ENCODE data around the gene DNAH12. TPM values are rescaled to one million over a fixed set of nuclear protein-coding genes. Genes with fewer than 3 reads are reported as not detected.

Gene DNAH12
- total RNA-seq, 1 donor, result 0.63 TPM

- H3K4me1 ChIP-seq (ENCODE audit: insufficient read depth, low read length), result peaks cover 7% of the 10 kb centered on the region
- no peaks in the 10 kb centered on the region for H3K27me3 ChIP-seq (ENCODE audit: insufficient read depth, low read length)
- H3K9me3 ChIP-seq (ENCODE audit: low read depth, low read length), result no peaks in the 10 kb centered on the region
- no peak overlapping the region for H3K4me3 ChIP-seq (ENCODE audit: low read length)
These were observed 264.5 kb downstream of the DNAH12 start for GRCh38 chr3:57279685-57280084.

GRCh38 chr3:57278237-57278636 is 265.9 kb downstream of the DNAH12 start:
- no peaks in the 10 kb centered on the region for H3K9me3 ChIP-seq (ENCODE audit: low read depth, low read length)
- H3K4me1 ChIP-seq (ENCODE audit: insufficient read depth, low read length), result peaks cover 7% of the 10 kb centered on the region
- no peaks in the 10 kb centered on the region for H3K27me3 ChIP-seq (ENCODE audit: insufficient read depth, low read length)
- H3K4me3 ChIP-seq (ENCODE audit: low read length), result no peak overlapping the region

GRCh38 chr3:57275393-57275792 is 268.8 kb downstream of the DNAH12 start:
- no peak overlapping the region for H3K4me3 ChIP-seq (ENCODE audit: low read length)
- H3K27me3 ChIP-seq (ENCODE audit: insufficient read depth, low read length), result no peaks in the 10 kb centered on the region
- H3K4me1 ChIP-seq (ENCODE audit: insufficient read depth, low read length), result peaks cover 7% of the 10 kb centered on the region
- no peaks in the 10 kb centered on the region for H3K9me3 ChIP-seq (ENCODE audit: low read depth, low read length)

- peaks cover 7% of the 10 kb centered on the region for H3K4me1 ChIP-seq (ENCODE audit: insufficient read depth, low read length)
- no peaks in the 10 kb centered on the region for H3K27me3 ChIP-seq (ENCODE audit: insufficient read depth, low read length)
- no peak overlapping the region for H3K4me3 ChIP-seq (ENCODE audit: low read length)
- H3K9me3 ChIP-seq (ENCODE audit: low read depth, low read length), result no peaks in the 10 kb centered on the region
These were observed 269.3 kb downstream of the DNAH12 start for GRCh38 chr3:57274845-57275244.

GRCh38 chr3:57268416-57268815 is 275.7 kb downstream of the DNAH12 start:
- H3K4me1 ChIP-seq (ENCODE audit: insufficient read depth, low read length), result no peaks in the 10 kb centered on the region
- H3K27me3 ChIP-seq (ENCODE audit: insufficient read depth, low read length), result no peaks in the 10 kb centered on the region
- H3K4me3 ChIP-seq (ENCODE audit: low read length), result no peak overlapping the region
- H3K9me3 ChIP-seq (ENCODE audit: low read depth, low read length), result no peaks in the 10 kb centered on the region

GRCh38 chr3:57261929-57262328 is 282.2 kb downstream of the DNAH12 start:
- H3K4me3 ChIP-seq (ENCODE audit: low read length), result no peak overlapping the region

GRCh38 chr3:57261119-57261518 is 283.0 kb downstream of the DNAH12 start:
- no peaks in the 10 kb centered on the region for H3K4me1 ChIP-seq (ENCODE audit: insufficient read depth, low read length)
- no peaks in the 10 kb centered on the region for H3K9me3 ChIP-seq (ENCODE audit: low read depth, low read length)
- no peak overlapping the region for H3K4me3 ChIP-seq (ENCODE audit: low read length)
- no peaks in the 10 kb centered on the region for H3K27me3 ChIP-seq (ENCODE audit: insufficient read depth, low read length)

More at GRCh38 chr3:57261929-57262328, 282.2 kb downstream of the DNAH12 start:
- Histone ChIP-seq H3K27me3 (ENCODE audit: insufficient read depth, low read length) (no peaks in the 10 kb centered on the region), H3K9me3 (ENCODE audit: low read depth, low read length) (no peaks in the 10 kb centered on the region), H3K4me1 (ENCODE audit: insufficient read depth, low read length) (no peaks in the 10 kb centered on the region)

- Histone ChIP-seq H3K4me3 (ENCODE audit: low read length) (no peak overlapping the region), H3K4me1 (ENCODE audit: insufficient read depth, low read length) (no peaks in the 10 kb centered on the region), H3K27me3 (ENCODE audit: insufficient read depth, low read length) (no peaks in the 10 kb centered on the region), H3K9me3 (ENCODE audit: low read depth, low read length) (no peaks in the 10 kb centered on the region)
These were observed 286.5 kb downstream of the DNAH12 start for GRCh38 chr3:57257678-57258077.

GRCh38 chr3:57256844-57257243 is 287.3 kb downstream of the DNAH12 start:
- Histone ChIP-seq H3K9me3 (ENCODE audit: low read depth, low read length) (no peaks in the 10 kb centered on the region), H3K27me3 (ENCODE audit: insufficient read depth, low read length) (no peaks in the 10 kb centered on the region), H3K4me1 (ENCODE audit: insufficient read depth, low read length) (no peaks in the 10 kb centered on the region), H3K4me3 (ENCODE audit: low read length) (no peak overlapping the region)

GRCh38 chr3:57252404-57252803 is 291.7 kb downstream of the DNAH12 start:
- no peak overlapping the region for H3K4me3 ChIP-seq (ENCODE audit: low read length)
- H3K4me1 ChIP-seq (ENCODE audit: insufficient read depth, low read length), result no peaks in the 10 kb centered on the region
- no peaks in the 10 kb centered on the region for H3K27me3 ChIP-seq (ENCODE audit: insufficient read depth, low read length)
- H3K9me3 ChIP-seq (ENCODE audit: low read depth, low read length), result no peaks in the 10 kb centered on the region

GRCh38 chr3:57244946-57245345 is 299.2 kb downstream of the DNAH12 start:
- no peaks in the 10 kb centered on the region for H3K27me3 ChIP-seq (ENCODE audit: insufficient read depth, low read length)
- no peaks in the 10 kb centered on the region for H3K4me1 ChIP-seq (ENCODE audit: insufficient read depth, low read length)
- H3K9me3 ChIP-seq (ENCODE audit: low read depth, low read length), result no peaks in the 10 kb centered on the region
- no peak overlapping the region for H3K4me3 ChIP-seq (ENCODE audit: low read length)

Other genes with a start within 250 kb of the DNAH12 start
- gene PDE12, start 11.9 kb upstream of the DNAH12 start, total RNA-seq, result 43.4 TPM
- 69.9 TPM for gene ARF4, start 53.0 kb upstream of the DNAH12 start, total RNA-seq
- 136 TPM for gene DENND6A, start 148.7 kb upstream of the DNAH12 start, total RNA-seq
- 68.6 TPM for gene SLMAP, start 212.0 kb upstream of the DNAH12 start, total RNA-seq

Data from mononuclear cell (primary cell).